ENCODE results near the gene SEPTIN3. TPM values are rescaled to one million over a fixed set of nuclear protein-coding genes. Genes with fewer than 3 reads are reported as not detected.

SEPTIN3 gene
- total RNA-seq, 1 experiment from 2014 or later, result 3.6 TPM

- DNase-seq (ENCODE audit: low spot score), result no peak
- Histone ChIP-seq H3K27ac (ENCODE audit: low read depth, low read length, poor library complexity, severe bottlenecking) (no peak overlapping the region), H3K9me3 (ENCODE audit: low read depth, low read length, poor library complexity, severe bottlenecking) (no peaks in the 10 kb centered on the region), H3K27me3 (replicated peaks; ENCODE audit: insufficient read depth, low read depth, low read length, poor library complexity) (no peaks in the 10 kb centered on the region), H3K4me1 (ENCODE audit: insufficient read depth, low read length, poor library complexity, severe bottlenecking) (peaks cover 8% of the 10 kb centered on the region), H3K4me3 (ENCODE audit: low read depth, low read length, poor library complexity, severe bottlenecking) (no peak overlapping the region), H3K36me3 (ENCODE audit: insufficient read depth, low read length, poor library complexity, severe bottlenecking) (no peaks in the 10 kb centered on the region)
- ChIA-PET POLR2A (ENCODE audit: low non-redundant PET) (no interaction called here), CTCF (interaction anchor here (1.0 kb wide), 1 partner anchor 19 kb away, joined by 4 read pairs; the partner anchor contains the start of gene CENPM)
- intact Hi-C loops (cut with micrococcal nuclease; ENCODE audit: unreplicated experiment), result no loop called here
- no TSS peak for BruUV-seq (replicated peaks)
- TF ChIP-seq CTCF (conservative IDR thresholded peaks at IDR 0.05; ENCODE audit: low read depth, low read length), result no peak
- TF ChIP-seq EZH2 (IDR thresholded peaks at IDR 0.05; ENCODE audit: borderline replicate concordance, low read depth, low read length, poor library complexity, severe bottlenecking), result no peak
These were observed 41.4 kb upstream of the SEPTIN3 start for GRCh38 chr22:41927813-41928212.

- ChIA-PET POLR2A (ENCODE audit: low non-redundant PET) (interaction anchor here (0.6 kb wide), 1 partner anchor 622 kb away, joined by 10 read pairs; no protein-coding TSS in a partner anchor), CTCF (interaction anchor here (0.9 kb wide), 1 partner anchor 180 kb away, joined by 7 read pairs; no protein-coding TSS in a partner anchor)
- no peak overlapping the region for H3K4me3 ChIP-seq (ENCODE audit: low read depth, low read length, poor library complexity, severe bottlenecking)
- H3K9me3 ChIP-seq (ENCODE audit: low read depth, low read length, poor library complexity, severe bottlenecking), result no peaks in the 10 kb centered on the region
- no peaks in the 10 kb centered on the region for H3K36me3 ChIP-seq (ENCODE audit: insufficient read depth, low read length, poor library complexity, severe bottlenecking)
- no TSS peak for BruUV-seq (replicated peaks)
- TF ChIP-seq CTCF (conservative IDR thresholded peaks at IDR 0.05; ENCODE audit: low read depth, low read length), result no peak
- TF ChIP-seq EZH2 (IDR thresholded peaks at IDR 0.05; ENCODE audit: borderline replicate concordance, low read depth, low read length, poor library complexity, severe bottlenecking), result no peak
- no peaks in the 10 kb centered on the region for H3K27me3 ChIP-seq (replicated peaks; ENCODE audit: insufficient read depth, low read depth, low read length, poor library complexity)
- no peak overlapping the region for H3K27ac ChIP-seq (ENCODE audit: low read depth, low read length, poor library complexity, severe bottlenecking)
- intact Hi-C loops (cut with micrococcal nuclease; ENCODE audit: unreplicated experiment), result no loop called here
- H3K4me1 ChIP-seq (ENCODE audit: insufficient read depth, low read length, poor library complexity, severe bottlenecking), result peaks cover 8% of the 10 kb centered on the region
- no peak for DNase-seq (ENCODE audit: low spot score)
These were observed 40.4 kb upstream of the SEPTIN3 start for GRCh38 chr22:41928593-41929417.

- Histone ChIP-seq H3K27ac (ENCODE audit: low read depth, low read length, poor library complexity, severe bottlenecking) (no peak overlapping the region), H3K27me3 (replicated peaks; ENCODE audit: insufficient read depth, low read depth, low read length, poor library complexity) (no peaks in the 10 kb centered on the region), H3K4me3 (ENCODE audit: low read depth, low read length, poor library complexity, severe bottlenecking) (no peak overlapping the region), H3K4me1 (ENCODE audit: insufficient read depth, low read length, poor library complexity, severe bottlenecking) (peaks cover 8% of the 10 kb centered on the region), H3K9me3 (ENCODE audit: low read depth, low read length, poor library complexity, severe bottlenecking) (no peaks in the 10 kb centered on the region), H3K36me3 (ENCODE audit: insufficient read depth, low read length, poor library complexity, severe bottlenecking) (no peaks in the 10 kb centered on the region)
- intact Hi-C loops (cut with micrococcal nuclease; ENCODE audit: unreplicated experiment), result no loop called here
- ChIA-PET CTCF (interaction anchor here (0.9 kb wide), 1 partner anchor 179 kb away, joined by 7 read pairs; no protein-coding TSS in a partner anchor), POLR2A (ENCODE audit: low non-redundant PET) (no interaction called here)
- TF ChIP-seq CTCF (conservative IDR thresholded peaks at IDR 0.05; ENCODE audit: low read depth, low read length) (no peak), EZH2 (IDR thresholded peaks at IDR 0.05; ENCODE audit: borderline replicate concordance, low read depth, low read length, poor library complexity, severe bottlenecking) (no peak)
- DNase-seq (ENCODE audit: low spot score), result no peak
- no TSS peak for BruUV-seq (replicated peaks)
These were observed 39.8 kb upstream of the SEPTIN3 start for GRCh38 chr22:41929418-41929810.

All from A673 (cell line).